ENCODE data around the gene ABTB2. TPM values are rescaled to one million over a fixed set of nuclear protein-coding genes. Genes with fewer than 3 reads are reported as not detected.

Gene ABTB2
- total RNA-seq, 2 donors from 2014 or later = 8.6 to 8.7 TPM

- intact Hi-C loops (cut with DNase I) = no loop called here
- DNase-seq (ENCODE audit: low spot score) = no peak
Measured at GRCh38 chr11:34345991-34346480, 11.8 kb downstream of the ABTB2 start.

- no peak for DNase-seq (ENCODE audit: low spot score)
- intact Hi-C loops (cut with DNase I) = no loop called here
Measured at GRCh38 chr11:34345540-34345876, 12.3 kb downstream of the ABTB2 start.

GRCh38 chr11:34344768-34345539 lies 12.9 kb downstream of the ABTB2 start:
- DNase-seq (ENCODE audit: low spot score) = no peak
- intact Hi-C loops (cut with DNase I) = no loop called here

GRCh38 chr11:34344410-34344767 lies 13.4 kb downstream of the ABTB2 start:
- intact Hi-C loops (cut with DNase I) = no loop called here
- DNase-seq (ENCODE audit: low spot score) = no peak

- DNase-seq (ENCODE audit: low spot score) = no peak
- intact Hi-C loops (cut with DNase I) = no loop called here
Measured at GRCh38 chr11:34343686-34344085, 14.1 kb downstream of the ABTB2 start.

GRCh38 chr11:34343153-34343552 lies 14.7 kb downstream of the ABTB2 start:
- intact Hi-C loops (cut with DNase I) = no loop called here
- DNase-seq (ENCODE audit: low spot score) = no peak

GRCh38 chr11:34341931-34342533 lies 15.8 kb downstream of the ABTB2 start:
- intact Hi-C loops (cut with DNase I) = no loop called here
- no peak for DNase-seq (ENCODE audit: low spot score)

GRCh38 chr11:34341096-34341495 lies 16.7 kb downstream of the ABTB2 start:
- intact Hi-C loops (cut with DNase I) = no loop called here
- no peak for DNase-seq (ENCODE audit: low spot score)

GRCh38 chr11:34340653-34341052 lies 17.2 kb downstream of the ABTB2 start:
- intact Hi-C loops (cut with DNase I) = no loop called here
- no peak for DNase-seq (ENCODE audit: low spot score)

- intact Hi-C loops (cut with DNase I) = no loop called here
- no peak for DNase-seq (ENCODE audit: low spot score)
Measured at GRCh38 chr11:34339149-34340064, 18.4 kb downstream of the ABTB2 start.

GRCh38 chr11:34337016-34337415 lies 20.8 kb downstream of the ABTB2 start:
- DNase-seq (ENCODE audit: low spot score) = no peak
- intact Hi-C loops (cut with DNase I) = no loop called here

- no peak for DNase-seq (ENCODE audit: low spot score)
- intact Hi-C loops (cut with DNase I) = no loop called here
Measured at GRCh38 chr11:34335801-34336200, 22.0 kb downstream of the ABTB2 start.

- intact Hi-C loops (cut with DNase I) = no loop called here
- no peak for DNase-seq (ENCODE audit: low spot score)
Measured at GRCh38 chr11:34335331-34335730, 22.5 kb downstream of the ABTB2 start.

- DNase-seq (ENCODE audit: low spot score) = no peak
- intact Hi-C loops (cut with DNase I) = no loop called here
Measured at GRCh38 chr11:34333787-34334186, 24.0 kb downstream of the ABTB2 start.

GRCh38 chr11:34332524-34332923 lies 25.3 kb downstream of the ABTB2 start:
- no peak for DNase-seq (ENCODE audit: low spot score)
- intact Hi-C loops (cut with DNase I) = no loop called here

- no peak for DNase-seq (ENCODE audit: low spot score)
- intact Hi-C loops (cut with DNase I) = no loop called here
Measured at GRCh38 chr11:34331736-34332135, 26.1 kb downstream of the ABTB2 start.

- intact Hi-C loops (cut with DNase I) = no loop called here
- DNase-seq (ENCODE audit: low spot score) = no peak
Measured at GRCh38 chr11:34331329-34331728, 26.5 kb downstream of the ABTB2 start.

- intact Hi-C loops (cut with DNase I) = no loop called here
- no peak for DNase-seq (ENCODE audit: low spot score)
Measured at GRCh38 chr11:34330653-34331052, 27.2 kb downstream of the ABTB2 start.

GRCh38 chr11:34329876-34330275 lies 27.9 kb downstream of the ABTB2 start:
- no peak for DNase-seq (ENCODE audit: low spot score)
- intact Hi-C loops (cut with DNase I) = no loop called here

- DNase-seq (ENCODE audit: low spot score) = no peak
- intact Hi-C loops (cut with DNase I) = no loop called here
Measured at GRCh38 chr11:34328632-34328910, 29.2 kb downstream of the ABTB2 start.

All from posterior vena cava (tissue), 2 donors.